B cell (primary cell): Measurements from ENCODE around the gene SLC9A9. TPM values are rescaled to one million over a fixed set of nuclear protein-coding genes. Genes with fewer than 3 reads are reported as not detected.

Source experiments
- ATAC-seq: fragments of 200-7000 bp; cut with Tn5 transposase; one replicate; pipeline ENCODE4 v1.10.0; 2021; ENCODE audit warnings: low read depth, mild to moderate bottlenecking, moderate number of reproducible peaks, moderate library complexity
- CTCF ChIA-PET: fragments of 350-600 bp; sonication (Branson Sonifier 250); formaldehyde crosslinking; loops from one replicate; lab custom pipeline; 2021; ENCODE audit warnings: antibody characterized with exemption, inconsistent platforms; lab: Charles Lee
- POLR2A ChIA-PET: fragments of 350-600 bp; sonication (Branson Sonifier 250); formaldehyde crosslinking; loops from one replicate; lab custom pipeline; 2021; ENCODE audit warnings: antibody characterized with exemption; lab: Charles Lee
- DNase-seq: peaks from one replicate; pipeline ENCODE4 v3.0.0; 2013
- H2AFZ ChIP-seq: 2 replicates; pipeline ENCODE4 v1.6.1; 2012; ENCODE audit warnings: mild to moderate bottlenecking, low read depth, low read length; ENCODE audit not compliant: insufficient read depth, poor library complexity, severe bottlenecking
- H3K27ac ChIP-seq, 2 donors: 1 replicate in 1 of 2; 2 replicates in 1 of 2; pipeline ENCODE4 v1.5.1; 2012 to 2013; ENCODE audit warnings: low read length in 2 of 2, mild to moderate bottlenecking in 2 of 2, moderate library complexity in 1 of 2
- H3K27me3 ChIP-seq, 4 experiments: fragments of 200-600 bp in 1 of 4; sonication (generic) in 1 of 4; replicated peaks in 1 of 4; 1 replicate in 2 of 4; 2 replicates in 2 of 4; pipeline versions ENCODE4 v1.6.1 to v1.7.0; 2013 to 2016; ENCODE audit warnings: low read length in 3 of 4, mild to moderate bottlenecking in 2 of 4, mixed read lengths in 1 of 4, moderate library complexity in 1 of 4; ENCODE audit not compliant: insufficient read depth in 4 of 4, control insufficient read depth in 3 of 4; ENCODE audit errors: control extremely low read depth in 1 of 4
- H3K36me3 ChIP-seq, 2 experiments: replicated peaks in 1 of 2; 1 replicate in 1 of 2; 2 replicates in 1 of 2; pipeline versions ENCODE4 v1.6.1 to v1.7.1; 2013; ENCODE audit warnings: low read length in 1 of 2; ENCODE audit not compliant: insufficient read depth in 2 of 2, control insufficient read depth in 1 of 2; ENCODE audit errors: control extremely low read depth in 1 of 2, extremely low read depth in 1 of 2
- H3K4me1 ChIP-seq, 2 donors: fragments of 200-600 bp in 1 of 2; sonication (generic) in 1 of 2; 1 replicate in 1 of 2; 2 replicates in 1 of 2; pipeline versions ENCODE4 v1.5.1 to v1.6.1; 2013 to 2017; ENCODE audit warnings: low read length in 2 of 2; ENCODE audit not compliant: control insufficient read depth in 2 of 2, insufficient read depth in 2 of 2
- H3K4me2 ChIP-seq: replicated peaks from 2 replicates; pipeline ENCODE3; 2012; ENCODE audit warnings: mild to moderate bottlenecking, low read depth, low read length; ENCODE audit not compliant: poor library complexity, severe bottlenecking
- H3K4me3 ChIP-seq, 5 experiments: fragments of 200-600 bp in 1 of 5; sonication (generic) in 1 of 5; 1 replicate in 3 of 5; 2 replicates in 2 of 5; pipeline versions ENCODE4 v1.5.1 to v1.7.0; 2011 to 2016; ENCODE audit warnings: low read length in 4 of 5, mild to moderate bottlenecking in 4 of 5, low read depth in 2 of 5, control low read depth in 1 of 5, moderate library complexity in 1 of 5; ENCODE audit not compliant: insufficient read depth in 1 of 5; ENCODE audit errors: control extremely low read depth in 1 of 5, extremely low read depth in 1 of 5
- H3K79me2 ChIP-seq: fragments of 200-600 bp; sonication (generic); one replicate; pipeline ENCODE4 v1.6.0; 2016; ENCODE audit warnings: low read length; ENCODE audit not compliant: control insufficient read depth, insufficient read depth
- H3K9ac ChIP-seq: fragments of 200-600 bp; sonication (generic); 2 replicates; pipeline ENCODE4 v1.6.1; 2017; ENCODE audit warnings: mild to moderate bottlenecking, low read length, moderate library complexity
- H3K9me3 ChIP-seq, 3 donors: one replicate each; pipeline versions ENCODE4 v1.6.1 to v1.7.1; 2013; ENCODE audit warnings: low read length in 2 of 3; ENCODE audit not compliant: control insufficient read depth in 2 of 3, insufficient read depth in 1 of 3; ENCODE audit errors: control extremely low read depth in 1 of 3
- H4K20me1 ChIP-seq: 2 replicates; pipeline ENCODE4 v1.6.0; 2012; ENCODE audit warnings: mild to moderate bottlenecking, low read length; ENCODE audit not compliant: insufficient read depth, control insufficient read depth, poor library complexity, severe bottlenecking
- H3K27ac Mint-ChIP-seq: one replicate; pipeline ENCODE4 v1.8.0; 2021; ENCODE audit warnings: mixed read lengths
- H3K27me3 Mint-ChIP-seq: one replicate; pipeline ENCODE4 v1.8.0; 2021; ENCODE audit warnings: mixed read lengths
- H3K4me1 Mint-ChIP-seq: one replicate; pipeline ENCODE4 v1.8.0; 2021; ENCODE audit warnings: mixed read lengths
- H3K4me3 Mint-ChIP-seq: one replicate; pipeline ENCODE4 v1.8.0; 2021; ENCODE audit warnings: mixed read lengths
- H3K9me3 Mint-ChIP-seq: one replicate; pipeline ENCODE4 v1.8.0; 2022; ENCODE audit warnings: mixed read lengths; ENCODE audit not compliant: insufficient read depth
- EZH2 ChIP-seq: IDR thresholded peaks from 2 replicates; pipeline ENCODE4 v1.6.1; 2012; ENCODE audit warnings: borderline replicate concordance, low read depth, mild to moderate bottlenecking, moderate library complexity, low read length; ENCODE audit not compliant: insufficient read depth, poor library complexity, severe bottlenecking
- WGBS: methylation state at CpG from one replicate; pipeline ENCODE4 v1.1.5; 2013; ENCODE audit warnings: missing lambda C conversion rate; ENCODE audit not compliant: insufficient coverage; 5-methylcytosine and 5-hydroxymethylcytosine counted together
- intact Hi-C: fragments of 100-400 bp; cut with micrococcal nuclease; formaldehyde crosslinking; loops from one replicate; pipeline ENCODE4 v1.10.0; 2022
- polyA plus RNA-seq: library from polyadenylated mRNA; depleted of rRNA; stranded (reverse); fragments of >200 nt; gene quantifications from 2 replicates; pipeline ENCODE4 v1.2.3, GENCODE V29; 2012
- total RNA-seq, 2 donors: library from RNA; stranded (reverse); fragments of 120-200 nt in 1 of 2; gene quantifications; 1 replicate in 1 of 2; 2 replicates in 1 of 2; pipeline versions ENCODE4 v1.2.3 to v1.2.4, GENCODE V29; 2013 to 2022
- TF ChIP-seq, protein P1 (sequence below): fragments of 200-600 bp; IDR thresholded peaks from one replicate; pipeline ENCODE4 v1.8.0; 2022; ENCODE audit warnings: antibody characterized with exemption, mild to moderate bottlenecking

The SLC9A9 gene
- total and polyA plus RNA-seq, 2 donors (not counting 1 experiment from before 2014, with no cell fraction given): 7.7 to 17.3 TPM

DNA sequence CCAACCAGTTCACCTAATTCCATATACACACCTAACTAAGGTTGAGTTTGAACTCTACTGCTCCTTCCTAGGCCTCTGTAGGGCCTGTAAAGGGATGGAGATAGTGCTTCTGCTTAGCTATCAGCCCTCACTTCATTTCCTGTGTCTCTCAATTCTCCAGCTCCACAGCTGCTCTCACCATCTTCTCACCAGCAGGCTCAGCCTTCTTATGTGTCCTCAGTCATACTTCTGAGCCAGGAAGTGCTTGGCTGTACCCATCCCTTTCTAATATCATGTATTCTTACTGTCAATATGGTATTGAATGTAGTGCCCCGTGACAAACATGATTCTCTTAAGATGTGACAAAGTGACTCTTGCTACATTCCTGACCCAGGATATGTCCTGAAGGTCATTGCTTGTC, 116.9 kb downstream of the SLC9A9 start:
- no peak for ATAC-seq
- ChIA-PET POLR2A (no interaction called here), CTCF (no interaction called here)
- H3K27ac Mint-ChIP-seq: no peak overlapping the region
- H3K4me3 Mint-ChIP-seq: no peak overlapping the region
- Histone ChIP-seq H3K36me3 (no peaks in the 10 kb centered on the region), H2AFZ (no peak overlapping the region), H3K9ac (no peak overlapping the region), H3K27me3 (no peaks in the 10 kb centered on the region), H3K4me2 (no peak overlapping the region), H3K4me3 (no peak overlapping the region), H3K79me2 (no peaks in the 10 kb centered on the region), H3K4me1 (no peaks in the 10 kb centered on the region), H3K9me3 (no peaks in the 10 kb centered on the region), H3K27ac (no peak overlapping the region), H4K20me1 (no peaks in the 10 kb centered on the region)
- H3K4me1 Mint-ChIP-seq: no peaks in the 10 kb centered on the region
- intact Hi-C loops: no loop called here
- no peaks in the 10 kb centered on the region for H3K27me3 Mint-ChIP-seq
- no peaks in the 10 kb centered on the region for H3K9me3 Mint-ChIP-seq
- DNase-seq: no peak
- no CpG with 5 or more reads among the region's 1 CpG for WGBS
- TF ChIP-seq EZH2: no peak
- TF ChIP-seq, protein P1, sequence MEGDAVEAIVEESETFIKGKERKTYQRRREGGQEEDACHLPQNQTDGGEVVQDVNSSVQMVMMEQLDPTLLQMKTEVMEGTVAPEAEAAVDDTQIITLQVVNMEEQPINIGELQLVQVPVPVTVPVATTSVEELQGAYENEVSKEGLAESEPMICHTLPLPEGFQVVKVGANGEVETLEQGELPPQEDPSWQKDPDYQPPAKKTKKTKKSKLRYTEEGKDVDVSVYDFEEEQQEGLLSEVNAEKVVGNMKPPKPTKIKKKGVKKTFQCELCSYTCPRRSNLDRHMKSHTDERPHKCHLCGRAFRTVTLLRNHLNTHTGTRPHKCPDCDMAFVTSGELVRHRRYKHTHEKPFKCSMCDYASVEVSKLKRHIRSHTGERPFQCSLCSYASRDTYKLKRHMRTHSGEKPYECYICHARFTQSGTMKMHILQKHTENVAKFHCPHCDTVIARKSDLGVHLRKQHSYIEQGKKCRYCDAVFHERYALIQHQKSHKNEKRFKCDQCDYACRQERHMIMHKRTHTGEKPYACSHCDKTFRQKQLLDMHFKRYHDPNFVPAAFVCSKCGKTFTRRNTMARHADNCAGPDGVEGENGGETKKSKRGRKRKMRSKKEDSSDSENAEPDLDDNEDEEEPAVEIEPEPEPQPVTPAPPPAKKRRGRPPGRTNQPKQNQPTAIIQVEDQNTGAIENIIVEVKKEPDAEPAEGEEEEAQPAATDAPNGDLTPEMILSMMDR: no peak

DNA sequence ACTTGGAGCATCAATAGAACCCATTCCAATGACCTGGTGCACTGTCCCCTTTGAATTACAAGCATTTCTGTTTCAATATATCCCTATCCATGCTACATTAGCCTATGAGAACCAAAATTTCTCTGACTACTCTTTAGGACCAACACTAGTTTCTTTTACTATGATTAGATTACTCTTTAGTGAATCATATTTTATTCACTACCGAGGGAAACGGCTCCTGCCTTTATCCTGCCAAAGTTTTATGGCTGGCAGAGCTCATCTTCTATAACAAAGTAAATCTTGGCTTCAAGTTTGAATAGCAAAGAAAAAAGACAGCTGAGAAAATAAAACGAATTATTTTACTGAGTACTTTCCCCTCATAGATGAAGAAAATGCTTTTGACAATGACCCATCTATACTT, 120.9 kb downstream of the SLC9A9 start:
- H3K9me3 Mint-ChIP-seq: no peaks in the 10 kb centered on the region
- H3K4me2 ChIP-seq: no peak overlapping the region
- H3K79me2 ChIP-seq: no peaks in the 10 kb centered on the region
- H4K20me1 ChIP-seq: no peaks in the 10 kb centered on the region
- H3K4me3 ChIP-seq: no peak overlapping the region
- H3K4me3 Mint-ChIP-seq: no peak overlapping the region
- DNase-seq (no peak), ATAC-seq (no peak)
- H3K27me3 ChIP-seq: no peaks in the 10 kb centered on the region
- CTCF ChIA-PET: no interaction called here
- no peak for TF ChIP-seq EZH2
- TF ChIP-seq, protein P1: no peak
- H3K27ac ChIP-seq: no peak overlapping the region
- intact Hi-C loops: no loop called here
- H3K36me3 ChIP-seq: no peaks in the 10 kb centered on the region
- no peak overlapping the region for H3K9ac ChIP-seq
- no peaks in the 10 kb centered on the region for H3K9me3 ChIP-seq
- H3K27me3 Mint-ChIP-seq: no peaks in the 10 kb centered on the region
- no CpG with 5 or more reads among the region's 3 CpGs for WGBS
- no peaks in the 10 kb centered on the region for H3K4me1 Mint-ChIP-seq
- POLR2A ChIA-PET: no interaction called here
- H3K4me1 ChIP-seq: no peaks in the 10 kb centered on the region
- H2AFZ ChIP-seq: no peak overlapping the region
- no peak overlapping the region for H3K27ac Mint-ChIP-seq
